Hepatocyte (in vitro differentiated cells): ENCODE measurements around the gene JMJD7.

Experiments
- CTCF ChIP-seq: fragments of 200-600 bp; sonication (generic); IDR thresholded peaks from 2 replicates; pipeline ENCODE4 v1.5.1; 2016; ENCODE audit warnings: antibody characterized with exemption, mild to moderate bottlenecking; ENCODE audit not compliant: poor library complexity
- EZH2 ChIP-seq: fragments of 200-600 bp; sonication (generic); IDR thresholded peaks from 2 replicates; pipeline ENCODE4 v1.6.1; 2016; ENCODE audit warnings: antibody characterized with exemption, mild to moderate bottlenecking, borderline replicate concordance
- EZH2phosphoT487 ChIP-seq: fragments of 200-600 bp; sonication (generic); IDR thresholded peaks from one replicate; pipeline ENCODE4 v1.6.1; 2018; ENCODE audit warnings: antibody characterized with exemption, mild to moderate bottlenecking, low read depth, moderate library complexity; ENCODE audit not compliant: unreplicated experiment, severe bottlenecking

GRCh38 chr15:41878355-41878699 is 50.4 kb downstream of the JMJD7 start:
- no peak for TF ChIP-seq CTCF
- no peak for TF ChIP-seq EZH2
- no peak for TF ChIP-seq EZH2phosphoT487
